ENCODE data around the gene SLC43A2. TPM values are rescaled to one million over a fixed set of nuclear protein-coding genes. Genes with fewer than 3 reads are reported as not detected.

Gene SLC43A2
- total RNA-seq, 1 experiment from 2014 or later: 12.9 TPM

- no peaks in the 10 kb centered on the region for H3K23me2 ChIP-seq (ENCODE audit: insufficient read length, low read depth, low read length, poor library complexity, severe bottlenecking)
- Mint-ChIP-seq H3K36me3 (ENCODE audit: insufficient read depth in 1 of 3, low read depth in 3 of 3) (no peaks in the 10 kb centered on the region; a peak in 2 of 7 replicates), H3K4me1 (peaks cover 9 to 24% of the 10 kb centered on the region in 2 experiments), H3K9me3 (no peaks in the 10 kb centered on the region; a peak in 2 of 5 replicates), H3K27ac (peak overlapping the region in 1 of 3 experiments; percentile 52; a peak in 1 of 7 replicates), H3K4me3 (no peak overlapping the region), H3K27me3 (ENCODE audit: low read depth) (peaks cover 10% of the 10 kb centered on the region)
- H3K27me3 ChIP-seq (ENCODE audit: insufficient read depth, low read length): no peaks in the 10 kb centered on the region
- no peak for TF ChIP-seq CTCF (conservative IDR thresholded peaks at IDR 0.05)
- DNase-seq: no peak
- H3K9me3 ChIP-seq (ENCODE audit: control insufficient read depth, low read depth, low read length): no peaks in the 10 kb centered on the region
- WGBS (ENCODE audit: extremely low coverage, insufficient read length, low lambda C conversion rate): no CpG with 5 or more reads among the region's 45 CpGs
- H2BK12ac ChIP-seq (ENCODE audit: insufficient read length, low read depth, low read length): no peak overlapping the region
- no peaks in the 10 kb centered on the region for H3K79me2 ChIP-seq (ENCODE audit: insufficient read depth, low read length)
- H3K23ac ChIP-seq (ENCODE audit: insufficient read length, low read depth, low read length): no peak overlapping the region
- H3K9ac ChIP-seq (ENCODE audit: extremely low read depth, insufficient read length, low read length): no peak overlapping the region
- no peak overlapping the region for H2BK20ac ChIP-seq (ENCODE audit: low read depth, low read length, poor library complexity, severe bottlenecking)
- no peak overlapping the region for H2BK5ac ChIP-seq (ENCODE audit: insufficient read length, low read length)
- no peak overlapping the region for H4K8ac ChIP-seq (replicated peaks; ENCODE audit: insufficient read length, low read depth, low read length)
- H3K27ac ChIP-seq (ENCODE audit: insufficient read length, low read depth, low read length): no peak overlapping the region
- no peak overlapping the region for H4K5ac ChIP-seq (ENCODE audit: insufficient read length, low read depth, low read length)
- no peak overlapping the region for H3K56ac ChIP-seq (ENCODE audit: insufficient read length, low read depth, low read length)
- H3K4me2 ChIP-seq (ENCODE audit: insufficient read depth, insufficient read length, low read length): no peak overlapping the region
- H2AFZ ChIP-seq (ENCODE audit: low read length): no peak overlapping the region
- H3K79me1 ChIP-seq (ENCODE audit: insufficient read depth, low read depth, low read length, poor library complexity, severe bottlenecking): no peaks in the 10 kb centered on the region
- H4K91ac ChIP-seq (ENCODE audit: insufficient read length, low read depth, low read length): no peak overlapping the region
- no peak overlapping the region for H3K14ac ChIP-seq (ENCODE audit: insufficient read depth, low read length)
- peak overlapping the region; percentile 19 for H2BK120ac ChIP-seq (ENCODE audit: low read depth, low read length, poor library complexity, severe bottlenecking)
- no peak overlapping the region for H3T11ph ChIP-seq (ENCODE audit: low read length)
- no peaks in the 10 kb centered on the region for H3K4me1 ChIP-seq (ENCODE audit: insufficient read depth, low read length)
- H4K20me1 ChIP-seq (ENCODE audit: control insufficient read depth, insufficient read depth, insufficient read length): no peaks in the 10 kb centered on the region
- no peak overlapping the region for H2BK15ac ChIP-seq (ENCODE audit: low read depth, low read length)
- no peak overlapping the region for H3K18ac ChIP-seq (ENCODE audit: insufficient read length, low read depth, low read length)
- no peak overlapping the region for H2AK5ac ChIP-seq (ENCODE audit: insufficient read length, low read length)
- no peak overlapping the region for H3K4ac ChIP-seq (ENCODE audit: low read depth, low read length)
Measured at GRCh38 chr17:1634841-1635650, 6.4 kb upstream of the SLC43A2 start.

Measured in H9 (cell line).